GM18517 (cell line): ENCODE results near the gene RAB18.
"Not testable (repeated sequence)": the region's sequence is repeated elsewhere in the genome, so short reads cannot be mapped to it uniquely, and the experiment has no call there.

Source experiments
- ATAC-seq: cut with Tn5 transposase; IDR thresholded peaks from one replicate; pipeline ENCODE4 v1.9.1; 2021; ENCODE audit warnings: mild to moderate bottlenecking, moderate library complexity; ENCODE audit not compliant: unreplicated experiment

The RAB18 gene

DNA sequence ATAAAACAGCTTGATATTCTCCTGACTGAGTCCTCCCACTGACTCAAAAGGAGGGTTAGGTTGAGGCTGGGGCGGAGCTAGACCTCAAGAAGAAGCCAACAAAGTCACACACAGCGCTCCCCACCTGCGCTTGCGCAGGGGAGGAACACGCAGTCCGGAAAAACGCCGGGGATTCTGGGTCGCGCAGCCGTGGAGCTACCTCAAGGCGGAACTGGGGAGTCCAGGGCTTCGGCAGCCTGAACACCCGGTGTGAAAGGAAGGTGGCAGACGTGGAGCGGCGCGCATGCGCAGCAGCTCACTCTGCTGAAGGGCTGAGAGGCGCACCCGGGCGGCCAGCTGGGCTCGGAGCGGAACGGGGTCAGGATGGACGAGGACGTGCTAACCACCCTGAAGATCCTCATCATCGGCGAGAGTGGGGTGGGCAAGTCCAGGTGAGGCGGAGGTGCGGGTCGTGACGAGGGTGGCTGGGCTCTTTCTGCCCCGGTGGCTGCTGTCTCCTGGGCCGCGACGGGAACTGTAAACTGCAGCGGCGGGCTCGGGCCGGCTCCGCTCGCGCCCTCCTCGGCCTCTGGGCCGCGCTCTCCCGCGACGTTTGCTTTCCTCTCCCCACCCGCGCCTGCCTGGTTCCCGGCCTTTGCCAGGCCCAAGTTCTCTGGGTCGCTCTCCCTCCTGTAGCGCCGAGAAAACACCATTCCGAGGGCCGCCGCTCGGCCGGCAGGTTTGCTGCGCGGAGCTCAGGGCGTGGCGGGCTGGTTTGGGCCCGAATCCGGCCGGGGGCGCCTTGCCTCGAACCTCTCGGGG, at the start of gene RAB18:
TSS of gene RAB18 (plus strand) at position 298 of the 801 bp plus-strand sequence. CDS start at position 364, 66 bp downstream.
- peak; percentile 96 for ATAC-seq

DNA sequence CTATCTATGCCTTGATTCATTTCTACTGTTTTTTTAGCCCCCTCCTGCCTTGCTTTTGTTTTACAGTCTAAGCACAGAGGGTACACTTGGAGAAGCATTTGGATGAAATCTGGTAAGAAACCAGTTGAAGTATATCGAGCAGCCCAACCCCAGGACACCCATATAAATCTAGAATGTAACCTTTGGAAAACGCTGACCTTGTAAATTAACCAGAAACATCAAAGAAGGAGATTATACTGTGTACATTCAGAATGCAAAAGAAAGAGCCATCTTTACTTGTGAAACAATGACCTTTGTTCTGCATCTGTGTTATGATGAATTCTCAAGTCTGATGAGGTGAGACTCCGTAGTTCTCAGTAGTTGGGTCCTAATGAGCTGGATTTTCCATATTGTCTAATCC, 49.3 kb upstream of the RAB18 start:
- ATAC-seq: no peak

DNA sequence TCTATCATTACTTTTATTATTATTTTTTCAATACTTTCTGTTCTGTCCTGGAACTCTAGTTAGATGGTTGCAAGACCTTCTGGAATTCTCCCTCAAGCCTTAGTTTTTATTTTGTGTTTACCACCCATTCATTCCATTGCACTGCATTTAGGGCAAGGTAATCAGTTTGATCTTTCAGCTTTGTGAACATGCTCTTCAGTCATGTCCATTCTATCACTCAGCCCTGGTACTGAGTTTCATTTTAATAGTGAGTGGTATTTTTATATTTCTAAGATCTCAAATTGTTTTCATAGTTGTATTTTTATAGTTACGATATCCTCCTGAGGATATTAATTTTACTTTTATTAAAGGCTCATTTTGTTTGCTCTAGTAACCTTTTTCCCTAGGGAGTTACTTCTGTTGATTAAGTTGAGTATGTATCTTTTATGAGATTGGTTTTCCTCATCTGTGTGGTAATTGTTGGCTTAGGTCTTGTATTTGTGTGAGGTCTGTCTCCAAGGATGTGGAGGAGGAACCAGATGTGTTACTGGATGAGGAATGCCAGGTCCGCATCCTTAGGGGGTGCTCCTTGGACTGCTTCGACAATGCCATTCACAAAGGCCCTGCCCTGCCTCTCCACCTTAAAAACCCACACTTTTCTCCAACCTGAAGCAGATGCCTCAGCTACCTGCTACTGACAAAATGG, 46.7 kb upstream of the RAB18 start:
- ATAC-seq: no peak

DNA sequence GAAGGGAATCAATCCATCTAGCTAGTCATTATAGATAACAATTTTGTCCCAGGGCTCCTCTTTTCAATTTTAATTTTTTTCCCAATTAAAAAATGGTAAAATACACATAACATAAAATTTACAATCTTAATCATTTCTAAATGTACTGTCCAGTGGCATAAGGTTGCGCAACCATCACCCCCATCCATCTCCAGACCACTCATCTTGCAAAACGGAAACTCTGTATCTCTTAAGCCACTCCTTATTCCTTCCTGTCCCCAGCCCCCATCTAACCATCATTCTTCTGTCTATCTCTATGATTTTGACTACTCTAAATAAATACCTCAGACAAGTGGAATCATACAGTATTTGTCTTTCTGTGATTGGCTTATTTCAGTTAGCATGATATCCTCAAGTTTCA, 46.1 kb upstream of the RAB18 start:
- no peak for ATAC-seq

DNA sequence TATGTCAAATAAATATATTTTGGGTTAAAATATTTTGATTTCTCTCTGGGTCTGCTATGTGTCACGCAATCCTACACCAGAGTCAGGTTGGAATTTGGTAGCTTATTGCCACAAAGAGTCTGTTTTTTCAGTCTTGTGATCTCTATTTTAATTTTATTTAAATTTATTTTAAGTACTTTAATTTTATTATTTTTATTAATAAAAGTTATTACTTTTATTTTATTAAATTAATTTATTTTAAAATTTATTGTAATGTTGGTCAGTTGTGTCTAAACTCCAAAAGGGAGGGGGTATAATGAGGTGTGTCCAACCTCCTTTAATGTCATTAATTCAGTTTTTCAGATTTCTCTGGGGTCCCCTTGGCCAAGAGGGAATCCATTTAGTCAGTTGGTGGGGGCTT, 42.8 kb upstream of the RAB18 start:
- no peak for ATAC-seq

DNA sequence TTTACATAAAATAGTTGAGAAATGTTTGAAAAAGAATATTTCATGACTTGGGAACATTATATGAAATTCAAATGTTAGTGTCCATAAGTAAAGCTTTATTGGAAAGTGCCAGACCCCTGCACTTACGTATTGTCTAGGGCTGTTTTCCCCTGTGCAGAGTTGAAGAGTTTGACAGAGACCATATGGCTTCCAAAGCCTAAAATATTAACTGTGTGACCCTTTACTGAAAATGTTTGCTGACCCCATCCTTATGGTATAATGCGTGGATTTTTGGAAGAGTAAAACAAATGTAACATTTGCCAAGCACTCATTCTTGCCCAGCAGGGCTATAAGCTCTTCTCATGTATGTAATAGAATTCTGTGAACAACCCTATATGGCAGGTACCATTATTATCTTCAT, 40.1 kb upstream of the RAB18 start:
- no peak for ATAC-seq

DNA sequence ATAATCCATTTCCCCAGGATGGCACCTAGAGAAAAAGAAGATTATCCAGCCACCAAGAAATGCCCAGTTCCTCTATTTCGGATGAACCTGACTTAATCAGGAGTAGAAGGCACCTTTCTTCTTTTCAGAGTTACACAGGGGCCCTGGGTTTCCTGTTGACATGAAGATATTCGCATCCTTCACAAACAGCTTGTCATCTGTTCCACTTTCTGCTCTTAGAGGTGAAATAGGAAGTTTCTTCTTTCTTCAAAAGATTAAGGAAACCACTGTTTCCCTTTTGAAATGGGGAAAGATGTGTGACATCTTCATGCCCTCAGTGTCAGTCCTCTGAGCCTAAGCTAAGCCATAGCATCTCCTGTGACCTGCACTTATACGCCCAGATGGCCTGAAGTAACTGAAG, 39.1 kb upstream of the RAB18 start:
- no peak for ATAC-seq

DNA sequence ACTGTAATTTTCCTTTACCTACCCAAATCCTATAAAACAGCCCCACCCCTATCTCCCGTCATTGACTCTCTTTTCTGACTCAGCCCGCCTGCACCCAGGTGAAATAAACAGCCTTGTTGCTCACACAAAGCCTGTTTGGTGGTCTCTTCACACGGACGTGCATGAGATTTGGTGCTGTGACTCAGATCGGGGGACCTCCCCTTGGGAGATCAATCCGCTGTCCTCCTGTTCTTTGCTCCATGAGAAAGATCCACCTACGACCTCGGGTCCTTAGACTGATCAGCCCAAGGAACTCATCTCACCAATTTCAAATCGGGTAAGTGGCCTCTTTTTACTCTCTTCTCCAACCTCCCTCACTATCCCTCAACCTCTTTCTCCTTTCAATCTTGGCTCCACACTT, 38.5 kb upstream of the RAB18 start:
- ATAC-seq: not testable (repeated sequence)

DNA sequence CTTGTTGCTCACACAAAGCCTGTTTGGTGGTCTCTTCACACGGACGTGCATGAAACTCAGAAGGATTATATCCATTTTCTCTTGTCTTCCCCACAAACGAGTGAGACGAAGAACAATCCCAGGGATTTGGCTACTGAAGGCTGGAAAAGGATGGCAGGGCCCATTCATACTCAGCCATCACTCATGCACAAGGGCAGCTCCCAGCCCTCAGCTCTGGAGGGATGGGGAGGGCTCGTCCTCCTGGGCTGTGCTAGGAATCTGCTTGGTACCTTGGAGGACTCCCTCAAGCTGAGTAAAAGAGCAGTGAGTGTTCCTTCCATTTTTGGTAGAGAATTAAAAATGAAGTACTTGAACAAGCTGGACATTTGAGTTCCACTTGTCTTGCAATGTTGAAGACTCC, 33.2 kb upstream of the RAB18 start:
- ATAC-seq: no peak

DNA sequence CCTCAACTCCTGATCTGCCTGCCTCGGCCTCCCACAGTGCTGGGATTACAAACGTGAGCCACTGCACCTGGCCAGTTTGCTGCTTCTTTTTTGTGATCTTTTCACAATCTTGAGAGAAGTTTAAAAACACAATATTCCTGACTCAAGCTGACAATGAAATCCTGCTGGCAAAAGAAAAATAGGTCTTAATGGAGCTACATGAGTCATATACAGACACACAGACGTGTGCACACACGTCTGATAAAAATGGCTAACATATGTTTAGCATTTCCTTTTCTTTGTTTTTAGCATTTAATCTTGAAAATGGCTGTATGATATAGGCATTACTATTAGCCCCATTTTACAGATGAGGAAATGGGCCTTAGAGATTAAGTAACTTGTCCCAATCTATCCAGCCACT, 29.4 kb upstream of the RAB18 start:
- ATAC-seq: no peak

DNA sequence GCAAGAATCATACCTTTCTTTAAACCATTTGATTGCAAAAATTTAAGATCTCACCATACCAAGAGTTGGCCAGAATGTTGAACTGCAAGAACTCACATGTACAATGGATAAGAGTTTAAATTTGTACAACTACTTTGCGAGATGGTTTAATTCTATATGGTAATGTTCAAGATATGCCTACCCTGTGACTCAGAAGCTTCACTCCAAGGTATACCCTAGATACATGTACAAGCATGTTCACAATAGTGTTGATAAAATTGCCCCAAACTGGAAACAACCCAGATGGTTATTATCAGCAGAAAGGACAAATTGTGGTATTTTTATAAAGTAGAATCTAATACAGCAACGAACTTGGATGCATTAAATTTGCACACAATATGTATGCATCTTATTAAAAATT, 25.1 kb upstream of the RAB18 start:
- no peak for ATAC-seq

DNA sequence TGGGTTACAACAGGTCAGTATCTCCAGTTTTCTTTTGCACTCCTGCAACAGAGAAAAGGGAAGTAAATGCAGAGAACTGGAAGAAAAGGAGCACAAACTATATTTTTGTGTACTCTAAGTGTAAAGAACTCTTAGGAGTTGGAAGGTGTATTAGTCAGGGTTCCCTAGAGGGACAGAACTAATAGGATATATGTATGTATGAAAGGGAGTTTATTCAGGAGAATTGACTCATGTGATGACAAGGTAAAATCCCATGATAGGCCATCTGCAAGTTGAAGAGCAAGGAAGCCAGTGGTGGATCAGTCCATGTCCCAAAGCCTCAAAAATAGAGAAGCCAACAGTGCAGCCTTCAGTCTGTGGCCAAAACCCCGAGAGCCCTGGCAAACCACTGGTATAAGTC, 22.6 kb upstream of the RAB18 start:
- ATAC-seq: no peak

DNA sequence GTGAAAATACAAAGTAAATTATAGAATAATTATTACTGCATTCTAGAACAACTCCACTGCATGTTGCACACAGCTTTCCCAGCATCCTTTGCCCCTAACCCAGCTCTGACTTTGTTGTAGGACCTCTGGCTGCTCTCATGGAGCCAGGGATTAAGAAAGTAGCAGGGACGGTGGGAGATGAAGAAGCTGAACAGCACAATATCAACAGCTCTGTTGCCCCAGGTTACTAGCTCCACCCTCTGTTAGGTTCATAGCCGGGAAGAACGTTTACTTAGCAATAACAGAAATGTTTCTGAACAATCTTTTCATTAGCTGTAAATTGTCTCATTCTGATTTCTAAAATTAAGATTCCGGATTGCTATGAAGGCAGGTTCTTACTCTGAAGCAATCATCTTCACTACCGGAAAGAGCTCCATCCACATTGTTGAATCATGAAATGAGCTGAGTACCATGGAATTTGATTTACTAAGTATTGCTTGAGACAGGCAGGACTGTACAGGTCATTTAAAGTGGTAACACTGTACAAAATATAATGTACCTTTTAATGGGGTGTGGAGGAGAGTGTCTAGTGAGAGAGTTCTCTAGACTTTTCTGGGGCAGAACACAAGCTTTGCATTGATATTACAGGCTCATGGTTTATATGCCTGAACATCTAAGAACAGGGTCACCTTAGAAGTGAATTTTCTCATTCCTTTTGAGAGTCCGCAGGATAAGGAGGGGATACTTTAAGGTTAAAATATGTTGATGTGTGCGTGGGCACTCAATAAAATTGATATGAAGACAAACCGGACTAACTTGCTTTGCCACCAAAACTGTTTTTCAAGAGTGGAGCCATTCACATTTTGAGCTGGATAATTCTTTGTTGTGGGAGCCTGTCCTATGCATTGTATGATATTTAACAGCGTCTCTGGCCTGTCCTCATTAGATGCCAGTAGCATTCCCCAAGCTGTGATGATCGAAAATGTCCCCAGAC, 20.8 kb upstream of the RAB18 start:
- no peak for ATAC-seq

DNA sequence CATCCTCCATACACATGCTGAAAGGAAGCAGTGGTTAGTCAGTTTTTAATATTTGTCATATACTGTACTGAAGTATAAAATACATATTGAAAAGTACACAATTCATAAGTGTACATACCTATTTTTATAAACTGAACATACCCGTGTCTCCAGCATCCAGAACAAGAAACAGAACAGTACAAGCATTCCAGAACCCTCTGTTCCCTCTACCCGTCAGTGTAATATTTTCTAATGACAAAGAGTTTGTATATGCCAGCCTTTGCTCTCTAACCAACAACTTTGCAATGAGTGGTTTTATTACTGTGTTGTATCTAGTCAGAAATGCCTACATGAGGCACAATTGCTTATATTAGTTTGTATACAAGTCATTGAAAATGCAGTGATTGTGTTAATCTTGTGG, 18.7 kb upstream of the RAB18 start:
- no peak for ATAC-seq

DNA sequence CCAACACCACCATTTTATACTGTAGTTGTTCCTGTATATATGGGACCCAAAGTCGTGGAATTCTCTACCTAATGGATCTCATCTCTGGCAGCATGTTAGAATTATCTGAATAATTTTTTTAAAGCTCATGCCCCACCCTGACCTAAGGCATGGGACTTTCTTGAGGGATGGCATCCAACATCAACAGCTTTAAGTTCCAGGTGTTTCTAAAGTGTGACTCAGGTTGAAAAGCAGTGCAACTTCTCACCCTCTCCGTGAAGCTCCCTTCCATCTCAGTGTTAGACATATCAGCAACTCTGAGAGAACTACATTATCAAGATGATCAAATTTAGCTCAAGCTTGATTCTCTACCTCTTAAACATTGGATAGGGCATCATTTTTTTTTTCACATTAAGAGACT, 18.1 kb upstream of the RAB18 start:
- ATAC-seq: no peak

DNA sequence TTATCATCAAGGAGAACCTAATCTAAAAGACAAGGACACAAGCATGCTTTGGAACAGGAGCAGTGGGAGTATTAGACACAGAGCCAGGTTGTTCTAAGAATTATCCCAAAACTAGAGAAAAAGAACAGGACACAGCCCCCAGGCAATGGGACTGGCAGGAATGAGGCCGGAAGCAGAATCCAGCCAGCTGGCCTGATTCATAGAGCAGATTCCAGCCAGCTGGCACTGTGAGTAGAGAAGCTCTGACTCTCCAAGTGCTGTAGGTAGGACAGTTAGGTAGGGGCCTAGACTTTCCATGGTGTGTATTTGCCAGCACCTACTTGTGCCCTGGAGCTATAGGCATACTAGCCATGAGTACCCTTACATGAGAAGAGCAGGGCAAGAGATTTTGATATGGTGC, 13.3 kb upstream of the RAB18 start:
- no peak for ATAC-seq

DNA sequence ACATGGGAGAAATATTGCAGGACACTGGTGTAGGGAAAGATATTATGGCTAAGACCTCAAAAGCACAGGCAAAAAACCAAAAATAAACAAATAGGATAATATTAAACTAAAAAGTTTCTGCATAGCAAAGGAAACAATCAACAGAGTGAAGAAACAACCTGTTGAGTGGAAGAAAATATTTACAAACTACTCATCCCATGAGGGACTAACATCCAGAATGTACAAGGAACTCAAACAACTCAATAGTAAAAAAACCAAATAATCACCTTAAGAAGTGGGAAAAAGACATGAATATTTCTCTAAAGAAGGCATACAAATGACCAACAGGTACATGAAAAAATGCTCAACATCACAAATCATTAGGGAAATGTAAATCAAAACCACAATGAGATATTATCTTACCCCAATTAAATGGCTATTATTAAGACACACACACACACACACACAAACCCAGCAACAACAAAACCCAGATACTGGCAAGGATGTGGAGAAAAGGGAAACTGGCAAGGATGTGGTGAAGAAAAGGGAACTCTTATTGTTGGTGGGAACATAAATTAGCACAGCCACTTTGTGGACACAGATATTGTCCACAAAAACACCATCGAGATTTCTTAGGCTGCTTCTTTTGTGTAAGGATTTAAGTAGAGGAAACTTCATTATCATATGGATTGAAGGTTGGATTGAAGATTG, 9.8 kb upstream of the RAB18 start:
- ATAC-seq: no peak

DNA sequence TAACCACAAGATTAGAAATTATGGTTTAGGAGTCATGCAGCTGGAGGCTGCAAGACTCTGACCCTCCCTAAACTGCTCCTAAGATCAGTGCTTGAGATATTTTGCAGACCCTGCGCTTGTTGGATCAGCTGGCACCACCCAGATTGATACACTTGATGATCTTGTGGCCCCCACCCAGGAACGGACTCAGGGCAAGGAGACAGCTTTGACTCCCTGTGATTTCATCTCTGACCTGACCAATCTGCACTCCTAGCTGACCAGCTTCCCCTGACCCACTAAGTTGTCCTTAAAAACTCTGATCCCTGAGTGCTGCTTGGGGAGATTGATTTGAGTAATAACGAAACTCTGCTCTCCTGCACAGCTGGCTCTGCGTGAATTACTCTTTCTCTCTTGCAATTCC, 8.0 kb upstream of the RAB18 start:
- no peak for ATAC-seq

DNA sequence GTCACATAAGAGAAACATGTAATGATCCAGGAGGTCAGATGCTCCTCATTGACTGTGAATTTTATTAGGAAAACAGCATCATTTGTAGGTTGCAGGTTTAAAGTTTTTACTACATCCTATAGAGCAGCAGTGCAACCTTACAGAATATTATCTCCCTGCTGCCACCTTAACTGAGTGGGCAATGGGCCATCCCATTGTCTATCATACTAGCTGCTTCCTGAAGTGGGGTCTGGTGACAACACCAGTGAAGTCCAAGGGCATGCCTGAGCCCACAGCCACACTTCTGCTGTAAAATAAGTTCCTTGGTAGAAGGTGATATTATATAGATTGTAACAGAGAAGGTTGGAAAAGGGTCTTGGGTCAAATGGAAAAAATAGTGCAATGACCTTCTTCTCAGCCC, 4.0 kb upstream of the RAB18 start:
- ATAC-seq: no peak

DNA sequence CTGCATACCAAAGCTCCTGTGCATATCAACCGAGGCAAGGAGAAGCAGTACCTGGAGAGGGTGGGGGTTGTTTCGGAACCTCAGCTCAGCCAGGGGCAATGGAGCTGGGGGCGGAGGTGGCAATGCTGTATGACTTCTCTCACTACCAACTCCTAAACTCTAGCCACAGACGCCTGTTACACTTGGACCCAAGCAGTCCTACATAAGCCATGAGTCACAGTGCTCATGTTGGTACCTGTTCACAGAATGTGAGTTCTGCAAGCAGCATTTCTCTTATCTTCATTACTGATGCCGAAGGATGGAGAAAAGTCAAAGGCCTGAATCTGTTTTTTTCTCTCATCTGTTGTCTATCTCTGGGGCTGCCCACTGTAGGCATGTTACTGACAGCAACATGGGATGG, 3.2 kb upstream of the RAB18 start:
- ATAC-seq: no peak

DNA sequence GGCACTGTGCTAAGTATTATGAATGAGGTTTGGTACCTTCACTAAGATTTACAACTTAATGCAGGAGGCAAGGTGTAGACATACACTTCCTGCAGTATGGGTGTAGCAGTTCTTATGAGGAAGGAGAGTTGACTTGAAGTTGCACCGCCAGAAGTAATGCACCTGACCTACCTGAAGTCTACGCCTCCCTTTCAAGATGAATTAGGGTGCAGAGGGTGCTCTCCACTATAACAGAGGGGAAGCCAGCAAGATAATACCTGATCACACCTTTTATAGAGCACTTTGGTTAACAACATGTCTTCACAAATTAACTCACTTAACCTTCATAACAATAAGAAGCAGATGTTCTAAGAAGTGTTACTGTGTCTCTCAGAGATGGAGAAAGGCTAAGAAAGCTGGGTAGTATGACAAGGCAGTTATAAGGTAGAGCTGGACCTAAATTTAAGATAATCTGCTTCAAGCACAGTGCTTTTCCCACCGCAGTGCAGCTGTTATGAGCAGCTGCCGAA, 552 bp upstream of the RAB18 start:
- ATAC-seq: no peak
